ENCODE data around the gene LYZL2.
"Not testable (repeated sequence)": the region's sequence is repeated elsewhere in the genome, so short reads cannot be mapped to it uniquely, and the experiment has no call there.

LYZL2 gene

DNA sequence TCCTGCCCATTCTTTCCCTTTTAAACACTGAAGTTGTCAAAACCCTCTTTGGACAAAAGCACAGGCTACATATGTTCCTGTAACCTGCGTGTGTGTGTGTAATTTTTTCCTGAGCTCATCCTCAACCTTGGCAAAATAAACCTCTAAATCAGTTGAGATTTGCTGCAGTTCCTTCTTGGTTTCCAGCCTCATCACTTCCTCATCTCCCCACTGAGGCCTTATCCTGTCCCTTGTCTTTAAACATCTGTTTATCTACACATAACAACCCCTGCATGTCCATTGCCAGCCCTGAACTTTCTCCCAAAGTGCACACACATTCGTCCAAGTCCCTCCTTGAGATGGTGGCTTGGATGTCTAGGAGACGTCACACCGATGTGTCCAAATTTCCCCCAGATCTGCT, 35.5 kb downstream of the LYZL2 start:
- no peak for DNase-seq (ENCODE audit: low read depth in 2 of 2)

DNA sequence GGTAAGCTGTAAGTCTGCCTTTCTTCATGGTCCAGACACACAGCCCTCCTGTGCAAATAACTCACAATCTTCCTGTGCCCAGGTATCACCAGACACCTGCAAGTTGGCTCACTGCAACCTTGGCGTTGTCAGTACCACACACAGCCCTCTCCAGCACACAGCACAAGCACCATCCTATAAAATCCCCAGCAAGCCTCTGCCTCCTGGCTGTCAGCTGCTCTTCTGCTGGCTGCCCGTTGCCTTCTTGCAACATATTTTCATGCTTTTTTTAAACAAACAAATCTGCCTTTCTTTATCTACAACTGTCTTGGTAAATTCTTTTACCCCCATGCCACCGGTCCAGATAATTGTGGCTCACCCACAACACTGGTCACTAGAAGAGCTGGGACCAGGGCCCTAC, 36.8 kb downstream of the LYZL2 start:
- DNase-seq (ENCODE audit: low read depth in 2 of 2), result not testable (repeated sequence)

DNA sequence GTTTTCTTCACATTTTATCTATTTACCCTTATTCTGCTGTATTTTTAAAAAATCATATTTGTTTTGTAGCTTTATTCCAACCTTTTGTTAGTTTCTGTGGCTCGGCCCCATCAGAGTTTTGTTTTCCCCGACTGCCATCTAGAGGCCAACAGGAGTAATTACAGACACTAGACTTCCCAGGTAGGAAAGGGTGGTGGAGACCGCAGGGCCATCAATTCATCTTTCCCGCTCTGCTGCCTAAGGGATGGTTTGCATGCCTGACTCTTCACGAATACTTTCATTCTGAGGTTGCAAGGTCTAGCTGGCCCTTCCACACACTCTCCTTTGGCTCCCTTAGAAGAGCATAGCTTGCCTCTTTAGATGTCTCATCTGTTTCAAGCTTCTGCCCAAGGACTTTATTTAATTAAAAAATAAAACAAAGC, 38.3 kb downstream of the LYZL2 start:
- no peak for DNase-seq (ENCODE audit: low read depth in 2 of 2)

DNA sequence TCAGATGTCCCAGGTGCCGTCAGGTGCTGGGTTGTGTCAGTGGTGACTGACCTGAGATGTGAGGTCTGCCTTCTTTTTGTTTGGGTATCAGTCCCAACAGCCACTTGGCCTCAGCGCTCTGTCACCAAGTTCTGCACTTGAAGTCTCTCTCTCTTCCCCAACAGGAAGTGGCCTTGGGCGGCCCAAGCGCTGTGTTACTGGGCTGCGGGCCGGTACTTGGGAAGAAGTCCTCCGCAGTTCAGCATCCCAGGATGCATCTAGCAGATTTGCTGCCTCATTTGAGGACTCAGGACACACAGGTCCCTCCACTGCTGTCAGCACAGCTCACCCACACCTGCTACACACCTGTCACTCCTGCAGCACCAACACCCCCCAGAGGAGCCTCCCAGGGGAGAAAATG, 40.1 kb downstream of the LYZL2 start:
- DNase-seq (ENCODE audit: low read depth in 2 of 2), result no peak

DNA sequence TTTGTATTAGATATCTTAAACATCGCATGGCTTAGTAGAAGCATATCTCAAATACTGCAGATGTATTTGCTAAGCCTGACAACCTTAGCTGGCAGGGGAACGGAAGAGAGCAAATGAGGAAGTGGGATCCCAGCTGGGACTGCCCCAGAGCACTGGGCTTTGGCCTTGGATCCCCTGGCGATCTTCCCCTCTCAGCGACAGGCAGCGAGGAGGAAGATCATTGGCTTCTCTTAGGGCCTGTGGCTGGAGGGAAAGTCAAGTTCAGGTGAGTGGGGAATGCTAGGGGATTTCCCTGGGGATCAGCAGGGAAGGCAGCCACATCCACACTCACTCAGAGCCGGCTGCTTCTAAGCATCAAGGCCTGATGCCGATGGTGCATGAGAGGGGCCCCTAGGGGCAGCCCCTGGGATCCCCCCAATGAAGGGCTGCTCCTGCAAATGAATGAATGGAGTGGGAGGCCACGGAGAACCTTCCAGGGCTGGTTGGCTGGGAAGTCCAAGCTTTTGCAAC, 42.0 kb downstream of the LYZL2 start:
- DNase-seq (ENCODE audit: low read depth in 2 of 2), result no peak

DNA sequence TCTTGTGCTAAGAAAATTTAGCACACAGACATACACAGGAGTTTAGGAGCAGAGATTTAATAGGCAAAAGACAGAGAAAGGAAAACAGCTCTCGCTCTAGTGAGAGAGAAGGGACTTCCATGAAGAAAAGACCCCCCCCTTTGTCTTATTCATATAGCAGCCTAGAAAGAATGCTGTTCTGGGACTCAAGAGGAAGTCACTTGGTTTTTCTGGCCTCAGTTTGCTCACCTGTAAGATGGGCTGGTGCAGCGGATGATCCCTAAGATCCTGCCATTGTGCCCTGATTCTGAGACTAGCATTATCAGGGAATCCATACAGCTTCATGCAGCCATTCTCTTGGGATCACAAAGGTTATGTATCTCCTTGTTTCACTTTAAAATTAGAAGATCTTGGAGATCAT, 42.7 kb downstream of the LYZL2 start:
- DNase-seq (ENCODE audit: low read depth in 2 of 2), result no peak

- no peak for DNase-seq (ENCODE audit: low read depth in 2 of 2)
Measured at GRCh38 chr10:30583778-30584415, 45.7 kb downstream of the LYZL2 start.

- no peak for DNase-seq (ENCODE audit: low read depth in 2 of 2)
Measured at GRCh38 chr10:30581779-30582380, 47.7 kb downstream of the LYZL2 start.

GRCh38 chr10:30580676-30581075, 48.9 kb downstream of the LYZL2 start:
- no peak for DNase-seq (ENCODE audit: low read depth in 2 of 2)

DNA sequence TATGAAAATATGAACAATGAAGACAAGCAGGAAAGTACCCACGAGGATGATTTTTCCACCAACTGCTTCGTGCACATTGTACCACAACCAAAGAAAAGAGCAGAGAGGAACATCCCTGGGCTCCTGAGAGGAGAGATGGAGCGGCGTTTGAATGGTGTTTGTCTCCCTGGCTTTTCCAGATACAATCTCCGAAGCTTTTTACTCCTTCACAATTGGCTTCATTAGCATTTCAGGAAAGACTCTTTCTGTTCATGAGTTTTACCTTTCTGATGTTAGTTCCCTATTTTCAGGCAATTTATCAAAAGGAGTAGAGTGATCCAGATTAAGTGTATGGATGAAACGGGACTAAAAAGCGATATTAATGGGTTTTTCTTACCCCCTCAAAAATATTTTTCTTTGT, 49.3 kb downstream of the LYZL2 start:
- DNase-seq (ENCODE audit: low read depth in 2 of 2), result no peak

DNA sequence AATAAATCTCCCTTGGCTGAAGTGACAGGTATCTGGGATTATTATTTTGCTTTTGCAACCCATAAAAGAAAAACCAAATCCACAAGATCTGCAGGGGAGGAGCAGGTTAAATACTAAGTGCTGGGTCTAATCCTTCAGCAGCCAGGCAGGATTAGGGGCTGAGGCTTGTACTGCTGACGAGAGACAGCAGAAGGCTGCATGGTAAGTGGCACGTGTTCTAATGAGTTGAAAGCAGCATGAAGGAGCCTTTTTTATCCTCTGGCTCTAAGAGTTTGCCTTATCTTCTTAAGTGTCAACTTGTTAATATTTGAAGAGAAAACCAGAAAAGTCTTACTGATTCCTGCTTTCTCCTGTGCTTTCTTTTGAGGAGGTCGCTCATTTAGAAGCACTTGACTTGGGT, 50.0 kb downstream of the LYZL2 start:
- no peak for DNase-seq (ENCODE audit: low read depth in 2 of 2)

GRCh38 chr10:30577048-30577447, 52.5 kb downstream of the LYZL2 start:
- DNase-seq (ENCODE audit: low read depth in 2 of 2), result no peak

DNA sequence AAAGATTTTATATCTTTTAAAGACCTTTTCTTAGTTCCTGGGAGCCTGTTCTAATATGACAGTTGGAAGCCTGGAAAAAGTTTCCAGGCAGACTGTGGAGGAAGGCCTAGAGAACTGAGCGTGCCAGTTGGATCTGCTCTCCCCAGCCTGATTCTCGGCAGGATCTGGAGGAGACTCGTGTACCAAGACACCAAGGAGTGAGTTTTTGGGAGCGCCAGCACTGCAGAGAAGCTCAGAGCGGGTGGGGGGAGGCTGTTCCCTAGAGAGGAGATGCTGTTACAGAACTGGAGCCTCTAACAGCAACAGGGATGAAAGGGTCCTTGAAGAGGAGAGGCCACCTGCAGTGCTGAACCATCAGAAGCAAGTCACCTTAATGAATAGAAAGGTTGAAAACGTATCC, 52.9 kb downstream of the LYZL2 start:
- DNase-seq (ENCODE audit: low read depth in 2 of 2), result no peak

- no peak for DNase-seq (ENCODE audit: low read depth in 2 of 2)
Measured at GRCh38 chr10:30574432-30574796, 55.1 kb downstream of the LYZL2 start.

- DNase-seq (ENCODE audit: low read depth in 2 of 2), result no peak
Measured at GRCh38 chr10:30573721-30574431, 55.7 kb downstream of the LYZL2 start.

- no peak for DNase-seq (ENCODE audit: low read depth in 2 of 2)
Measured at GRCh38 chr10:30565449-30565848, 64.1 kb downstream of the LYZL2 start.

DNA sequence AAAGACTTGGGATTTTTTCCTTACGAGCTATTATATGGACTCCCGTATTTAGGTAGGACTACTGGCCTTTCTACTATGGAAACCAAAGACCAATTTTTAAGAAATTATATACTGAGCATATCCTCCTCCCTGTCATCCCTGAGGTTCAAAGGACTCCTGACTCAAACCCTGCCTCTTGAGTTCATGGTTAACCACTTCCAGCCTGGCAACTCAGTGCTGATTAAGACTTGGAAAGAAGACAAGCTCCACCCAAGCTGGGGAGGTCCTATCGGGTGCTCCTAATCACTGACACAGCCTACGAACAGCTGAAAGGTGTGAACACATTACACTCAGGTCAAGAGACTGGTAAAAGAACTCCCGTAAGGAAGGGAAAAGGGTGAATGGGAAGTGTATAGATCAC, 66.8 kb downstream of the LYZL2 start:
- DNase-seq (ENCODE audit: low read depth in 2 of 2), result no peak

Data from stimulated activated CD8-positive, alpha-beta memory T cell treated with anti-CD3 and anti-CD28 coated beads, Interleukin-2, amount 100 ng/mL, for 1 hour (primary cell).